GM12878 (cell line): Measurements from ENCODE around the gene RCOR1. TPM values are rescaled to one million over a fixed set of nuclear protein-coding genes. Genes with fewer than 3 reads are reported as not detected.
A peak's percentile ranks its signal among the peaks of the same experiment; 100 is the strongest.

Experiments
- ATAC-seq: fragments of 200-7000 bp; cut with Tn5 transposase; 3 replicates; pipeline ENCODE4 v1.9.1; 2020; ENCODE audit warnings: mild to moderate bottlenecking, moderate library complexity
- BruUV-seq: library from RNA; stranded (reverse); fragments of 400-500 nt; replicated peaks from 2 replicates; lab custom pipeline; 2021; lab: Mats Ljungman, UMichigan
- CTCF ChIA-PET: fragments of 300-600 bp; sonication (Branson Sonifier 250); formaldehyde crosslinking; extraction: SDS; loops from one replicate; lab custom pipeline; 2021; ENCODE audit warnings: inconsistent platforms; lab: Yijun Ruan, JAX
- POLR2A ChIA-PET: fragments of 350-600 bp; formaldehyde crosslinking; extraction: SDS; loops from one replicate; lab custom pipeline; 2021; ENCODE audit warnings: inconsistent platforms; lab: Charles Lee
- RAD21 ChIA-PET: fragments of 300-600 bp; sonication (Branson Sonifier 250); formaldehyde crosslinking; loops from one replicate; lab custom pipeline; 2023; ENCODE audit warnings: antibody characterized with exemption; ENCODE audit not compliant: unreplicated experiment; lab: Charles Lee
- SMC1A ChIA-PET: fragments of 300-600 bp; sonication (Branson Sonifier 250); formaldehyde crosslinking; loops from one replicate; lab custom pipeline; 2023; ENCODE audit not compliant: unreplicated experiment, uncharacterized antibody; lab: Charles Lee
- DNase-seq: peaks from one replicate; pipeline ENCODE4 v3.0.0-alpha.2; 2011; ENCODE audit warnings: low read depth, low spot score
- FAIRE-seq: peaks from 3 replicates; lab custom pipeline; 2011; peaks lifted over from hg19 to GRCh38; lab: Jason Lieb, UNC
- H2AFZ ChIP-seq: 2 replicates; pipeline ENCODE4 v1.6.0; 2011; ENCODE audit warnings: low read depth, low read length, control low read depth; ENCODE audit not compliant: control insufficient read depth
- H3K27ac ChIP-seq: 2 replicates; pipeline ENCODE4 v1.5.1; 2011; ENCODE audit warnings: control low read depth; ENCODE audit not compliant: control insufficient read depth, insufficient read depth
- H3K27me3 ChIP-seq, 2 experiments: replicated peaks in 1 of 2; 2 replicates each; pipeline versions ENCODE4 v1.6.0 to v1.6.1; 2011; ENCODE audit warnings: low read length in 1 of 2; ENCODE audit not compliant: control insufficient read depth in 2 of 2, insufficient read depth in 2 of 2
- H3K36me3 ChIP-seq, 2 experiments: 2 replicates each; pipeline ENCODE4 v1.5.1; 2011; ENCODE audit warnings: low read length in 1 of 2; ENCODE audit not compliant: control insufficient read depth in 2 of 2, insufficient read depth in 2 of 2
- H3K4me1 ChIP-seq: 2 replicates; pipeline ENCODE4 v1.6.1; 2011; ENCODE audit warnings: mild to moderate bottlenecking, low read length, moderate library complexity, mixed read lengths; ENCODE audit not compliant: control insufficient read depth, insufficient read depth
- H3K4me2 ChIP-seq: 2 replicates; pipeline ENCODE4 v1.6.0; 2011; ENCODE audit warnings: control low read depth; ENCODE audit not compliant: control insufficient read depth, insufficient read depth
- H3K4me3 ChIP-seq: fragments of 200-600 bp; sonication (generic); 2 replicates; pipeline ENCODE4 v1.5.1; 2016
- H3K79me2 ChIP-seq: 2 replicates; pipeline ENCODE4 v1.6.0; 2011; ENCODE audit warnings: low read length; ENCODE audit not compliant: control insufficient read depth, insufficient read depth
- H3K9ac ChIP-seq: 2 replicates; pipeline ENCODE4 v1.8.0; 2011; ENCODE audit warnings: low read length, control low read depth, mixed read lengths; ENCODE audit not compliant: control insufficient read depth, insufficient read depth
- H3K9me3 ChIP-seq: replicated peaks from 3 replicates; pipeline ENCODE4 v1.5.1; 2011; ENCODE audit warnings: mild to moderate bottlenecking, low read length; ENCODE audit not compliant: control insufficient read depth, insufficient read depth
- H4K20me1 ChIP-seq: 2 replicates; pipeline ENCODE4 v1.6.0; 2011; ENCODE audit not compliant: control insufficient read depth, insufficient read depth
- EZH2 ChIP-seq: IDR thresholded peaks from 2 replicates; pipeline ENCODE4 v1.6.1; 2012; ENCODE audit warnings: low read depth, mild to moderate bottlenecking, control low read depth, inconsistent platforms, low read length, borderline replicate concordance; ENCODE audit not compliant: control insufficient read depth
- FOXM1 ChIP-seq: IDR thresholded peaks from 2 replicates; pipeline ENCODE4 v1.6.1; 2012; ENCODE audit warnings: low read depth, mild to moderate bottlenecking, inconsistent platforms, low read length, moderate library complexity
- JUNB ChIP-seq: IDR thresholded peaks from 2 replicates; pipeline ENCODE4 v1.6.1; 2016; ENCODE audit warnings: antibody characterized with exemption, mild to moderate bottlenecking
- MXI1 ChIP-seq: fragments of 150-350 bp; IDR thresholded peaks from 2 replicates; pipeline ENCODE4 v1.6.1; 2011; ENCODE audit warnings: low read depth, mild to moderate bottlenecking, inconsistent platforms, low read length, improper control_type of control experiment
- SPI1 ChIP-seq: IDR thresholded peaks from 2 replicates; pipeline ENCODE4 v1.6.1; 2011; ENCODE audit warnings: low read depth, mild to moderate bottlenecking, low read length, moderate library complexity, borderline replicate concordance; ENCODE audit not compliant: insufficient read depth
- SREBF2 ChIP-seq: IDR thresholded peaks from 2 replicates; pipeline ENCODE4 v1.6.1; 2012; ENCODE audit warnings: mild to moderate bottlenecking, low read length
- ZBED1 ChIP-seq: IDR thresholded peaks from 2 replicates; pipeline ENCODE4 v1.6.1; 2016; ENCODE audit warnings: borderline replicate concordance
- WGBS: methylation state at CpG from one replicate; pipeline ENCODE4 v1.1.6; 2016; ENCODE audit warnings: low lambda C conversion rate; ENCODE audit not compliant: insufficient replicate concordance, insufficient coverage; ENCODE audit errors: missing lambda C conversion rate; 5-methylcytosine and 5-hydroxymethylcytosine counted together
- in situ Hi-C: fragments of 300-500 bp; cut with MboI; formaldehyde crosslinking; loops from 9 replicates; pipeline ENCODE4 v1.14.3; 2018; ENCODE audit warnings: mixed read lengths
- intact Hi-C: fragments of 100-400 bp; cut with micrococcal nuclease; formaldehyde crosslinking; loops from one replicate; pipeline ENCODE4 v1.14.2; 2022; ENCODE audit not compliant: unreplicated experiment
- polyA plus RNA-seq, 11 experiments: library from polyadenylated mRNA; depleted of rRNA in 4 of 11; unstranded in 6 of 11; stranded (reverse) in 5 of 11; fragments of >200 nt; fragmentation: Nextera tagmentation in 4 of 11; fragmentation: Illumina TruSeq in 1 of 11; extraction: Ambion mirVana in 4 of 11; extraction: Trizol in 1 of 11; gene quantifications; 1 replicate in 1 of 11; 2 replicates in 10 of 11; pipeline versions ENCODE4 v1.2.1 to v1.2.3, GENCODE V29; 2011 to 2016; ENCODE audit warnings: inconsistent platforms in 2 of 11, missing spikeins in 2 of 11, low read depth in 1 of 11
- total RNA-seq, 4 experiments: library from RNA; depleted of rRNA in 3 of 4; stranded (reverse); fragments of >200 nt in 3 of 4; fragmentation: Illumina TruSeq in 1 of 4; extraction: Trizol in 1 of 4; gene quantifications; 2 replicates each; pipeline versions ENCODE4 v1.2.1 to v1.2.3, GENCODE V29; 2013 to 2021

Gene RCOR1
- total and polyA plus RNA-seq, 10 of the 15 experiments (the other 5 are each of a cell fraction or from before 2014, with no cell fraction given), result 1.6 to 12.2 (median 4.4) TPM

GRCh38 chr14:102624666-102625065, 32.2 kb downstream of the RCOR1 start:
- peaks cover 11% of the 10 kb centered on the region for H3K79me2 ChIP-seq
- no peak overlapping the region for H3K9ac ChIP-seq
- FAIRE-seq (no peak), DNase-seq (no peak), ATAC-seq (no peak)
- no peak overlapping the region for H3K27ac ChIP-seq
- in situ Hi-C loops (no loop called here), intact Hi-C loops (no loop called here)
- ChIA-PET SMC1A (interaction anchor here (0.8 to 1.3 kb wide), 2 partner anchors 16 to 29 kb away, joined by 3 read pairs; no protein-coding TSS in a partner anchor), CTCF (interaction anchor here (2.1 kb wide), 1 partner anchor 30 kb away, joined by 10 read pairs; no protein-coding TSS in a partner anchor), RAD21 (no interaction called here), POLR2A (no interaction called here)
- H2AFZ ChIP-seq, result no peak overlapping the region
- no peaks in the 10 kb centered on the region for H3K9me3 ChIP-seq
- TF ChIP-seq EZH2 (no peak), ZBED1 (no peak)
- no peak overlapping the region for H3K4me2 ChIP-seq
- H3K27me3 ChIP-seq, result no peaks in the 10 kb centered on the region
- peaks cover 0 to 7% of the 10 kb centered on the region in 2 experiments; a peak in 2 of 4 replicates for H3K36me3 ChIP-seq
- WGBS, result 89% methylated on average over 3 of the region's 3 CpGs
- no peak overlapping the region for H3K4me3 ChIP-seq
- H3K4me1 ChIP-seq, result peaks cover 15% of the 10 kb centered on the region
- no TSS peak for BruUV-seq
- H4K20me1 ChIP-seq, result no peaks in the 10 kb centered on the region; the same call in 1 of the 2 replicates

DNA sequence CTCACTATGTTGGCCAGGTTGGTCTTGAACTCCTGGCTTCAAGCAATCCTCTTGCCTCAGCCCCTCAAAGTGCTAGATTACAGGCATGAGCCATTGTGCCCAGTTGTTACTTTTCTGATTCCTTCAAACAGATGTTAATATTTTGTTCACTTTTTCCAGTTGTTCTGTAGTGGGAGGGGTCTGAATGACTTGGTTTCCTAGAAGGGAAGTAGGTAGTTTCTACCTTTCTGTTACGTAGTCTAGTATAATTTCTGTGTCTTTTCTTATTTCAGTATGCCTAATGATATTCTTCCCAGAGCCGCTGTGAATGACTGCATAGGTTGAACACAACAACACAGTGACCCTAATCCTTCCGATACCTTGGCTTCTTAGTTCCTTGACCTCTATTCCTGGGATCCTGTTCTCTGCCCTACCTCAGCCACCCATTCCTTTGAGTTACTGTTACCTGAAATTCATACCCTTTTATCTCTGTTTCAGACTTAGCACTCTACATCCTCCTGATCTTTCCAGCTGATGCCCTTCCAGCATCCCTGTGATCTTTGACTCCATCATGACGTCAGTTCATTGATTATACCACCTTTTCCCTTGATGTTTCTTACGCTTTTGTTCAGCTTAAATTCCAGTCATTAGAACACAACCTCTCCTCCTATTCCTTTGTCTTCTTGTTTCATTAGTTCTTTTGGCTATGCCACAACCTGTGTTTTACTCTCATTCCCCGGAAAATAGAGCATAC, 33.3 kb downstream of the RCOR1 start:
- WGBS, result 78% methylated on average over 6 of the region's 6 CpGs
- TF ChIP-seq FOXM1 (no peak), JUNB (no peak), MXI1 (no peak), SREBF2 (no peak), SPI1 (0 out of 2 replicates have a peak, but pooled peaks have one; percentile 15)
- FAIRE-seq (peak; percentile 69), DNase-seq (no peak), ATAC-seq (no peak)
- H3K9me3 ChIP-seq, result no peaks in the 10 kb centered on the region
- peaks cover 0 to 7% of the 10 kb centered on the region in 2 experiments; a peak in 2 of 4 replicates for H3K36me3 ChIP-seq
- RAD21 ChIA-PET, result interaction anchor here (0.6 to 1.6 kb wide), 2 partner anchors 10 to 101 kb away, joined by 3 to 4 read pairs; no protein-coding TSS in a partner anchor
- H3K4me3 ChIP-seq, result no peak overlapping the region
- POLR2A ChIA-PET, result no interaction called here
- H3K27me3 ChIP-seq, result no peaks in the 10 kb centered on the region
- H3K4me2 ChIP-seq, result no peak overlapping the region
- no peak overlapping the region for H3K9ac ChIP-seq
- CTCF ChIA-PET, result interaction anchor here (1.1 to 1.6 kb wide), 4 partner anchors 16 to 212 kb away, joined by 3 to 7 read pairs (median 4); no protein-coding TSS in a partner anchor
- intact Hi-C loops (no loop called here), in situ Hi-C loops (no loop called here)
- H2AFZ ChIP-seq, result no peak overlapping the region
- peaks cover 11% of the 10 kb centered on the region for H3K79me2 ChIP-seq
- BruUV-seq, result TSS peak; percentile 25
- SMC1A ChIA-PET, result interaction anchor here (0.6 to 1.7 kb wide), 3 partner anchors 10 to 31 kb away, joined by 3 to 14 read pairs (median 3); no protein-coding TSS in a partner anchor
- H4K20me1 ChIP-seq, result no peaks in the 10 kb centered on the region; the same call in 1 of the 2 replicates
- H3K27ac ChIP-seq, result no peak overlapping the region
- peaks cover 15% of the 10 kb centered on the region for H3K4me1 ChIP-seq
